Measurements from ENCODE around the gene GMPR2. TPM values are rescaled to one million over a fixed set of nuclear protein-coding genes. Genes with fewer than 3 reads are reported as not detected.

The GMPR2 gene
- polyA plus RNA-seq, 12 donors, result 39.8 to 82.9 (median 54.4) TPM; not detected in 1

DNA sequence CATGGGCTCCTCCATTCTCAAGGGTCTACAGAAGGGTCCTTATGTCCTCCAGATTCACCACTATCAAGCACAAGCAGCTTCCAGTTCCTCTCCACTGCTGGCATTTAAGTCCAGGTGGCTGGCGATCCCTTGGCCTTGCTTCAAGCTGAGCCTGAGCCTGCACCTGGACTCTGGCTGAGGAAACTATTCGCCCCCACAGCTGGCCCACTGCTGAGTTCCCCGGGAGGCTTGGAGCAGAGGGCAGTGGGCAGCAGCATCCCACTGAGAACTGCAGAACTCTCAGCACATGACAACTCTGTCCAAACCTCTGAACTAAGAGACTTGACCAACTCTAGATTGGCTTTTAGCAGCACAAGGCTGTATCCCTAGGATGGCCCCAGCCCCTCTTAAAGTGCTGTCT lies 50.0 kb downstream of the GMPR2 start:
- no peak for DNase-seq

DNA sequence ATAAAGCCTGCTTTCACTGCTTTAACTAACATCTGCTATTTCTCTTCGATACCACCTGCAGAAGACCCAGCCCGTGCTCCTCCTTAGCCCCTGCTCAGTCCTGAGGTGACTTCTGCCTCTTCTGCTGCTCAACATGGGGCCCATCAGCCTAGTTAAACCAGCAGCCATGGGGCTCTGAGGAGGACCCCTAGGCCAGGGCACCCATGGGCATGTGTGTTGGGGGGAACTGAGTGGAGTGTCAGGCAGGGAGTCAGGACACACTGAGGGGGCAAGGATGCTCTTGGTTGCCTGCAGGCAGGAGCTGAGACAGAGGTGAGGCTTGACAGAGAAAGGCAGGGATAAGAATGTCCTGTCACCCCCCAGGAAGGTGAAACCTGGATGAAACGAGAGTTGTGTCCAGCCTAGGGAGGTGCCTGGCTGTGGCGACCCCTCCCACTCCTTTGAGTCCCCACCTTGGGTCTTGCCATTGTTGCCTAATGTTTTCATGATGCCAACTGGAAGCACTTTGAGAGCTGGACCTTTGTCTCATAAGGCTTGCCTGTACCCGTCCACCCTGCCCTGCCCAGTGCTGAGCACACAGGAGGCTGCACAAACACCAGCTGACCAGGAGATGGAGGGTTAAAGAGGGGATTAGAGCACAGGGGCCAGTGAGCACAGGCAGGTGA lies 51.2 kb downstream of the GMPR2 start:
- DNase-seq, result no peak

- DNase-seq, result no peak
These were observed 51.8 kb downstream of the GMPR2 start for GRCh38 chr14:24284501-24285035.

GRCh38 chr14:24285351-24285750 lies 52.6 kb downstream of the GMPR2 start:
- DNase-seq, result no peak

- no peak for DNase-seq
These were observed 54.3 kb downstream of the GMPR2 start for GRCh38 chr14:24286996-24287395.

Other genes starting within 250 kb of the GMPR2 start
- 10 to 100 TPM in 9 of 12 donors, 1 to 10 TPM in 2, not detected in 1; 8.6 to 17.0 (median 13.9) TPM for gene DHRS4L2, start 244.0 kb upstream of the GMPR2 start, polyA plus RNA-seq (ENCODE audit: insufficient read length in 12 of 12)
- under 1 TPM in 10 of 12 donors, not detected in 2; 0.09 to 0.74 (median 0.22) TPM for gene CARMIL3, start 180.9 kb upstream of the GMPR2 start, polyA plus RNA-seq (ENCODE audit: insufficient read length in 12 of 12)
- gene CPNE6, start 161.4 kb upstream of the GMPR2 start, polyA plus RNA-seq (ENCODE audit: insufficient read length in 12 of 12), result under 1 TPM in 2 of 12 donors, not detected in 10; 0.08 to 0.21 TPM
- gene PCK2, start 138.6 kb upstream of the GMPR2 start, polyA plus RNA-seq (ENCODE audit: insufficient read length in 12 of 12), result 10 to 100 TPM in 1 of 12 donors, 1 to 10 TPM in 10, not detected in 1; 2.2 to 17.9 (median 3.5) TPM
- gene DCAF11, start 118.2 kb upstream of the GMPR2 start, polyA plus RNA-seq (ENCODE audit: insufficient read length in 12 of 12), result 10 to 100 TPM in 11 of 12 donors, not detected in 1; 35.5 to 53.7 (median 40.5) TPM
- gene NRL, start 118.0 kb upstream of the GMPR2 start, polyA plus RNA-seq (ENCODE audit: insufficient read length in 12 of 12), result 1 to 10 TPM in 7 of 12 donors, under 1 TPM in 3, not detected in 2; 0.82 to 1.9 (median 1.4) TPM
- gene FITM1, start 102.3 kb upstream of the GMPR2 start, polyA plus RNA-seq (ENCODE audit: insufficient read length in 12 of 12), result 100 to 1,000 TPM in 6 of 12 donors, 10 to 100 TPM in 5, not detected in 1; 54.9 to 160 (median 102) TPM
- gene PSME1, start 96.7 kb upstream of the GMPR2 start, polyA plus RNA-seq (ENCODE audit: insufficient read length in 12 of 12), result 100 to 1,000 TPM in 9 of 12 donors, 10 to 100 TPM in 2, not detected in 1; 67.3 to 116 (median 106) TPM
- 10 to 100 TPM in 11 of 12 donors, not detected in 1; 21.0 to 38.3 (median 25.8) TPM for gene EMC9, start 91.3 kb upstream of the GMPR2 start, polyA plus RNA-seq (ENCODE audit: insufficient read length in 12 of 12)
- gene PSME2, start 86.3 kb upstream of the GMPR2 start, polyA plus RNA-seq (ENCODE audit: insufficient read length in 12 of 12), result 100 to 1,000 TPM in 4 of 12 donors, 10 to 100 TPM in 7, not detected in 1; 68.9 to 105 (median 90.2) TPM
- gene RNF31, start 85.4 kb upstream of the GMPR2 start, polyA plus RNA-seq (ENCODE audit: insufficient read length in 12 of 12), result 10 to 100 TPM in 11 of 12 donors, not detected in 1; 27.3 to 75.4 (median 35.6) TPM
- gene IRF9, start 71.7 kb upstream of the GMPR2 start, polyA plus RNA-seq (ENCODE audit: insufficient read length in 12 of 12), result 10 to 100 TPM in 11 of 12 donors, not detected in 1; 18.1 to 46.6 (median 25.9) TPM
- 10 to 100 TPM in 4 of 12 donors, 1 to 10 TPM in 7, not detected in 1; 5.7 to 52.4 (median 8.6) TPM for gene REC8, start 60.8 kb upstream of the GMPR2 start, polyA plus RNA-seq (ENCODE audit: insufficient read length in 12 of 12)
- 10 to 100 TPM in 11 of 12 donors, not detected in 1; 17.5 to 32.3 (median 24.2) TPM for gene IPO4, start 44.1 kb upstream of the GMPR2 start, polyA plus RNA-seq (ENCODE audit: insufficient read length in 12 of 12)
- gene TM9SF1, start 37.5 kb upstream of the GMPR2 start, polyA plus RNA-seq (ENCODE audit: insufficient read length in 12 of 12), result 10 to 100 TPM in 11 of 12 donors, not detected in 1; 13.2 to 60.8 (median 17.5) TPM
- gene TSSK4, start 27.2 kb upstream of the GMPR2 start, polyA plus RNA-seq (ENCODE audit: insufficient read length in 12 of 12), result 10 to 100 TPM in 1 of 12 donors, 1 to 10 TPM in 9, not detected in 2; 2.0 to 10.1 (median 4.7) TPM
- 10 to 100 TPM in 11 of 12 donors, not detected in 1; 27.6 to 61.9 (median 36.6) TPM for gene CHMP4A, start 19.4 kb upstream of the GMPR2 start, polyA plus RNA-seq (ENCODE audit: insufficient read length in 12 of 12)
- 10 to 100 TPM in 4 of 12 donors, 1 to 10 TPM in 7, not detected in 1; 4.6 to 33.0 (median 8.7) TPM for gene MDP1, start 16.9 kb upstream of the GMPR2 start, polyA plus RNA-seq (ENCODE audit: insufficient read length in 12 of 12)
- gene NEDD8, start 562 bp upstream of the GMPR2 start, polyA plus RNA-seq (ENCODE audit: insufficient read length in 12 of 12), result 100 to 1,000 TPM in 11 of 12 donors, not detected in 1; 123 to 211 (median 177) TPM
- gene TINF2, start 9.7 kb downstream of the GMPR2 start, polyA plus RNA-seq (ENCODE audit: insufficient read length in 12 of 12), result 10 to 100 TPM in 11 of 12 donors, not detected in 1; 35.0 to 46.2 (median 43.5) TPM
- gene TGM1, start 30.2 kb downstream of the GMPR2 start, polyA plus RNA-seq (ENCODE audit: insufficient read length in 12 of 12), result 1 to 10 TPM in 8 of 12 donors, under 1 TPM in 2, not detected in 2; 0.64 to 7.2 (median 1.4) TPM
- gene RABGGTA, start 38.7 kb downstream of the GMPR2 start, polyA plus RNA-seq (ENCODE audit: insufficient read length in 12 of 12), result 10 to 100 TPM in 9 of 12 donors, 1 to 10 TPM in 1, not detected in 2; 9.9 to 25.5 (median 13.5) TPM
- gene DHRS1, start 66.9 kb downstream of the GMPR2 start, polyA plus RNA-seq (ENCODE audit: insufficient read length in 12 of 12), result 10 to 100 TPM in 10 of 12 donors, 1 to 10 TPM in 1, not detected in 1; 9.8 to 25.1 (median 16.9) TPM
- 10 to 100 TPM in 11 of 12 donors, not detected in 1; 18.0 to 23.6 (median 20.5) TPM for gene NOP9, start 66.9 kb downstream of the GMPR2 start, polyA plus RNA-seq (ENCODE audit: insufficient read length in 12 of 12)
- 10 to 100 TPM in 6 of 12 donors, 1 to 10 TPM in 5, not detected in 1; 7.3 to 28.8 (median 11.2) TPM for gene CIDEB, start 75.0 kb downstream of the GMPR2 start, polyA plus RNA-seq (ENCODE audit: insufficient read length in 12 of 12)
- 1 to 10 TPM in 11 of 12 donors, not detected in 1; 1.6 to 7.2 (median 2.7) TPM for gene LTB4R2, start 77.2 kb downstream of the GMPR2 start, polyA plus RNA-seq (ENCODE audit: insufficient read length in 12 of 12)
- gene LTB4R, start 78.6 kb downstream of the GMPR2 start, polyA plus RNA-seq (ENCODE audit: insufficient read length in 12 of 12), result 10 to 100 TPM in 1 of 12 donors, 1 to 10 TPM in 9, not detected in 2; 2.2 to 15.8 (median 3.2) TPM
- 10 to 100 TPM in 10 of 12 donors, 1 to 10 TPM in 1, not detected in 1; 8.4 to 26.2 (median 16.9) TPM for gene ADCY4, start 102.1 kb downstream of the GMPR2 start, polyA plus RNA-seq (ENCODE audit: insufficient read length in 12 of 12)
- 1 to 10 TPM in 9 of 12 donors, under 1 TPM in 1, not detected in 2; 0.96 to 5.6 (median 1.3) TPM for gene RIPK3, start 107.1 kb downstream of the GMPR2 start, polyA plus RNA-seq (ENCODE audit: insufficient read length in 12 of 12)
- 100 to 1,000 TPM in 1 of 12 donors, 10 to 100 TPM in 10, not detected in 1; 20.7 to 152 (median 40.4) TPM for gene NFATC4, start 135.3 kb downstream of the GMPR2 start, polyA plus RNA-seq (ENCODE audit: insufficient read length in 12 of 12)
- 10 to 100 TPM; 19.2 to 60.0 (median 30.0) TPM for gene NYNRIN, start 166.1 kb downstream of the GMPR2 start, polyA plus RNA-seq (ENCODE audit: insufficient read length in 12 of 12)
- gene CBLN3, start 196.7 kb downstream of the GMPR2 start, polyA plus RNA-seq (ENCODE audit: insufficient read length in 12 of 12), result 1 to 10 TPM in 11 of 12 donors, not detected in 1; 1.6 to 7.4 (median 2.2) TPM
- 10 to 100 TPM in 11 of 12 donors, not detected in 1; 31.7 to 65.4 (median 36.7) TPM for gene KHNYN, start 197.0 kb downstream of the GMPR2 start, polyA plus RNA-seq (ENCODE audit: insufficient read length in 12 of 12)
- gene SDR39U1, start 209.8 kb downstream of the GMPR2 start, polyA plus RNA-seq (ENCODE audit: insufficient read length in 12 of 12), result 10 to 100 TPM in 11 of 12 donors, not detected in 1; 34.9 to 53.3 (median 44.8) TPM